GM19099 (cell line): ENCODE measurements around the gene SPTB.

Experiments
- POLR2A ChIP-seq: IDR thresholded peaks from 3 replicates; pipeline ENCODE4 v1.6.1; 2011; ENCODE audit warnings: low read depth; ENCODE audit not compliant: insufficient read length; ENCODE audit errors: extremely low read depth

Gene SPTB

DNA sequence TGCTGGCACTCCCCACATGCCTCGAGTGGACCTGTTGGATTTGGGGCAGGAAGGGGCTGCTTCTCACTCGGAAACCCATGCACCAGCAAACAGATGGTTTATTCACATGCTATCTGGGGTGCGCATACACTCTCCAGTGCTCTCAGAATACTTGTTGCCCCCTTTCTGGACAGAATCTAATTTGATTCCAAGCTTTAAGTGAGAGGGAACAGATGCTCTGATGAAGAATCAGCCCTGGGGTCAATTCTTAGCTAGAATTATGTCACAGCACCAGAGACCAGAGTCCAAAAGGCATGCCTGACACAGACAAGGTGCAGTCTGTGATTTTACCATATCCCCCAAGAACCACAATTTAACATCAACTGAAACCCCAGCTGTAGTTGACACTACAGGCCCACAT lies 83.8 kb downstream of the SPTB start:
- TF ChIP-seq POLR2A, result no peak

DNA sequence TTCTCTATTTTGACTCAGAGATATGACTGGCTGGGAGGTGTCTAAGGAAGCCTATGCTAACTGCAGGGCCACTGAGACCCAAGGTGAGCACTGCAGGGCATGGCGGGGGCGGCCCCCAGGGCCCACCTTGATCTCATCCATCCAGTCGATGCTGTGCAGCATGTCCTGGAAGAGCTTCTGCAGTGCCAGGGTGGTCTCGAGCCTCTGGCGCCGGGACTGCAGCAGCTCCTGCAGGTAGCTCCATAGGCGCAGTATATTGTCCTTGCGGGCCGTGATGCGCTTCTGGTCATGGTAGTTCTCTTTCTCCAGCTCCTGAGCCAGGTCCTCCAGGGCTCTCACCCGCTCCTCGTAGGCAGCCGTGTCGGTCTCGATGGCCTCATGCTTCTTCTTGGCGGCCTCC lies 84.5 kb downstream of the SPTB start:
- no peak for TF ChIP-seq POLR2A

- no peak for TF ChIP-seq POLR2A
Measured at GRCh38 chr14:64792871-64793560, 86.7 kb downstream of the SPTB start.

GRCh38 chr14:64792231-64792630 lies 87.5 kb downstream of the SPTB start:
- TF ChIP-seq POLR2A, result no peak

- no peak for TF ChIP-seq POLR2A
Measured at GRCh38 chr14:64790478-64790877, 89.2 kb downstream of the SPTB start.

- no peak for TF ChIP-seq POLR2A
Measured at GRCh38 chr14:64789696-64790095, 90.0 kb downstream of the SPTB start.

DNA sequence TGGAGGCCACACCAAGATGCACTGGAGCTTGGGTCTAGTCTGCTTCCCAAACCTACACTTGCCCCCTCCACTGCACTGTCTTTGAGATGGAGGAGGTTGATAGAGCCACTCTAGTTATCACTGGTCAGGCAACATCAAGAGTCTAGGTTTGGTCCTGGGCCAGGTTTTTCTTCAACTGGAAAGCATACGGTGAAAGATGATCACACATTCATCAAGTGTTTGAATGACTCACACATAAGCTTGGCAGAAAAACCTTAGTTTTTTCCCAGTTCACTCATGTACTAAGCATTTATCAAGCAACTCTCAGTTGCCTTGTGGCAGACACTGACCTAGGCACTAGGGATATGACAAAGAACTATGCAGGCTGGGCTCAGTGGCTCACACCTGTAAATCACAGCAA lies 91.0 kb downstream of the SPTB start:
- TF ChIP-seq POLR2A, result no peak

GRCh38 chr14:64787619-64788018 lies 92.1 kb downstream of the SPTB start:
- TF ChIP-seq POLR2A, result no peak

DNA sequence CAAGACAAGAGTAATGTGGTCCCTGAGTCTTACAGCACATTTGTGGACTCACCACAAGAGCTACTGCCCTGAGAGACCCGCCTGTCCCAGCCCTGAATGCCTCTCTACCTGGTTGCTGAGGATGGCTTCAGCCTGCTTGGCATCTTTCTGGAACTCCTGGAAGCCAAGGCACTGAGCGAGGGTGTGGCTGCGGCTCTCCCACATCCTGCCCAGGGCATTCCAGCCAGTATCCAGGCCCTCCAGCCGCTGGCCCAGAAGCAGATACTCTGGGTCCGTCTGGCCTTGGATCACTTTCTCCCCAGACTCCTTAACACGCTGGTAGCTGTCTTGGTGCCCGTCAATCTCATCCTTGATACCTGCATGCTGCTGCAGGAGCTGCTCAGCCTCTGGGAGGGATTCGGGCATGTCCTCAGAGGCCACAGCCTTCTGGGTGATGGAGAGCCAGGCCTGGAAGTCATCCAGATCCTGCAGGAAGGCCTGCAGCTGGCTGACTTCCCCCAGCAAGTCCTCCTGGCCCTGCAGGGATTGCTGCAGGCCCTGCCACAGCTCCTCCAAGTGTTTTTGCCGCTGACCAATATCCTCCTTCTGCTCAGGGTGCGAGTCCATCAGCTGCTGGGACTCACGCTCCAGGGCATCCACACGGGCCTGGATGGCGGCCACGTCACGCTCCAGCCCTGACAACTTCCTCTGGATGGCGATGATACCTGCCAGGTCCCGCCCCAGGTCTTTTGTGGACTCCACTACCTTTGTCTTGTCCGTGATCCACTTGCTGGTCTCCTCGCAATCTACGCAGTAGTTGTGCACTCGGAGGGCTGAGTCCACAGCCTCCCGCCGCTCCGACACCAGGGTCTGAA lies 93.2 kb downstream of the SPTB start:
- no peak for TF ChIP-seq POLR2A

DNA sequence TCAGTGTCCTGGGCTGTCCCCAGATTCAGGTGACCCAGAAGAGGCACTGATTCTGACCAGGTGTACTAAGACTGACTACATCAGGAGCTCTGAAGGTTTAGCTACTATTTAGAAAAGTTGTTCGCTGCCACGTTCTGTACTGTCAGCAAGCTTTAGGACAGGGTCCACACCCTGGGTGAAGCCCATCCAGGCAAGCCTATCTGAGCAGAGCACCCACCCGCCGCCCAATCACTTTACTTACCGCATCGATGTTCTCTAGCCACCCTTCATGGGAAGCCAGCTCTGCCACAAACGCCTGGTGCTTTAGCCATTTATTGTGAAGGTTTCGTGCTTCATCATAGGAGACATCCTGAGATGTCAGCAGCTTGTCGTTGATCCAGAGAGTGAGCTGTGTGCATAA lies 95.7 kb downstream of the SPTB start:
- TF ChIP-seq POLR2A, result no peak

DNA sequence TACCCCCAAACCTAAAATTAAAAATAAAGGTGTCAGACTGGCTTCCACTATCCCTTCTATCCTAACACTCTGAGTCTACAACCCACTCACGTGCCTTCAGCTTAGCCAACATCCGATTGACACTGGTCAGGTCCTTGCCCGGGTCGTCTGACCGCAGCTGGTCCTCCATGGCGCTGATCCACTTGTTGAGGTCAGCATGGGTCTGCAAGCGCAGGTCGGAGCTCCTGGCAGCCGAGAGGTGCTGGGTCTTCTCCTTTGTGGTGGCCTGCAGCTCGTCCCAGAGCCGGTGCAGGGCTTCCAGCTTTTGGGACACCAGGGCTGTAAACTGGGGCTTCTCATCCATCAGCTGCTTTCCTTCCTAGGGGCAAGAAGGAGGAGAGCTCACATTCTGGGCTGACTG lies 97.5 kb downstream of the SPTB start:
- no peak for TF ChIP-seq POLR2A

GRCh38 chr14:64779472-64779871 lies 100.2 kb downstream of the SPTB start:
- no peak for TF ChIP-seq POLR2A

GRCh38 chr14:64778104-64778754 lies 101.5 kb downstream of the SPTB start:
- no peak for TF ChIP-seq POLR2A

- no peak for TF ChIP-seq POLR2A
Measured at GRCh38 chr14:64777461-64777860, 102.2 kb downstream of the SPTB start.

- no peak for TF ChIP-seq POLR2A
Measured at GRCh38 chr14:64775081-64775777, 104.5 kb downstream of the SPTB start.
